ENCODE measurements around the gene ZKSCAN1.

Gene ZKSCAN1

GRCh38 chr7:100038326-100038725 is 22.9 kb downstream of the ZKSCAN1 start:
- DNase-seq (ENCODE audit: low spot score) = no peak

GRCh38 chr7:100040575-100040974 is 25.2 kb downstream of the ZKSCAN1 start:
- no peak for DNase-seq (ENCODE audit: low spot score)

GRCh38 chr7:100044718-100045117 is 29.3 kb downstream of the ZKSCAN1 start:
- DNase-seq (ENCODE audit: low spot score) = no peak

GRCh38 chr7:100048680-100049079 is 33.3 kb downstream of the ZKSCAN1 start:
- DNase-seq (ENCODE audit: low spot score) = no peak

GRCh38 chr7:100049441-100050291 is 34.3 kb downstream of the ZKSCAN1 start, which contains the start of gene ZSCAN21:
TSS of gene ZSCAN21 (plus strand) at chr7:100049774. CDS start at chr7:100057007, 7,233 bp downstream.
- peak; percentile 83 for DNase-seq (ENCODE audit: low spot score)

- DNase-seq (ENCODE audit: low spot score) = no peak
Measured at GRCh38 chr7:100051611-100052010, 36.2 kb downstream of the ZKSCAN1 start.

- peak; percentile 48 for DNase-seq (ENCODE audit: low spot score)
Measured at GRCh38 chr7:100053215-100053614, 37.8 kb downstream of the ZKSCAN1 start.

- no peak for DNase-seq (ENCODE audit: low spot score)
Measured at GRCh38 chr7:100057006-100057405, 41.6 kb downstream of the ZKSCAN1 start.

- DNase-seq (ENCODE audit: low spot score) = no peak
Measured at GRCh38 chr7:100059251-100059739, 43.9 kb downstream of the ZKSCAN1 start.

GRCh38 chr7:100061518-100062193 is 46.3 kb downstream of the ZKSCAN1 start:
- no peak for DNase-seq (ENCODE audit: low spot score)

GRCh38 chr7:100063376-100063775 is 48.0 kb downstream of the ZKSCAN1 start:
- no peak for DNase-seq (ENCODE audit: low spot score)

- DNase-seq (ENCODE audit: low spot score) = no peak
Measured at GRCh38 chr7:100064162-100064561, 48.8 kb downstream of the ZKSCAN1 start.

- DNase-seq (ENCODE audit: low spot score) = no peak
Measured at GRCh38 chr7:100065452-100066186, 50.2 kb downstream of the ZKSCAN1 start.

- no peak for DNase-seq (ENCODE audit: low spot score)
Measured at GRCh38 chr7:100066953-100067352, 51.6 kb downstream of the ZKSCAN1 start.

- no peak for DNase-seq (ENCODE audit: low spot score)
Measured at GRCh38 chr7:100069991-100070390, 54.6 kb downstream of the ZKSCAN1 start.

GRCh38 chr7:100071018-100071723 is 55.8 kb downstream of the ZKSCAN1 start:
- DNase-seq (ENCODE audit: low spot score) = no peak

GRCh38 chr7:100072462-100072861 is 57.1 kb downstream of the ZKSCAN1 start:
- DNase-seq (ENCODE audit: low spot score) = no peak

GRCh38 chr7:100074841-100075240 is 59.4 kb downstream of the ZKSCAN1 start:
- no peak for DNase-seq (ENCODE audit: low spot score)

GRCh38 chr7:100075418-100075817 is 60.0 kb downstream of the ZKSCAN1 start:
- DNase-seq (ENCODE audit: low spot score) = no peak

- no peak for DNase-seq (ENCODE audit: low spot score)
Measured at GRCh38 chr7:100077205-100077604, 61.8 kb downstream of the ZKSCAN1 start.

- DNase-seq (ENCODE audit: low spot score) = no peak
Measured at GRCh38 chr7:100079024-100079560, 63.7 kb downstream of the ZKSCAN1 start.
